Ectodermal cell (in vitro differentiated cells): ENCODE data around the gene AGFG1.
"Not testable (repeated sequence)": the region's sequence is repeated elsewhere in the genome, so short reads cannot be mapped to it uniquely, and the experiment has no call there.

Source experiments
- H3K27ac ChIP-seq: 2 replicates; pipeline ENCODE4 v1.7.0; 2013; ENCODE audit warnings: mild to moderate bottlenecking, low read depth, low read length; ENCODE audit not compliant: insufficient read depth, poor library complexity, severe bottlenecking
- H3K27me3 ChIP-seq: 2 replicates; pipeline ENCODE4 v1.7.0; 2013; ENCODE audit warnings: mild to moderate bottlenecking, low read length; ENCODE audit not compliant: insufficient read depth, control insufficient read depth, poor library complexity, severe bottlenecking
- H3K36me3 ChIP-seq: one replicate; pipeline ENCODE4 v1.7.0; 2013; ENCODE audit warnings: low read length; ENCODE audit not compliant: control insufficient read depth, insufficient read depth
- H3K4me1 ChIP-seq: one replicate; pipeline ENCODE4 v1.7.0; 2013; ENCODE audit warnings: low read length; ENCODE audit not compliant: control insufficient read depth, insufficient read depth
- H3K4me3 ChIP-seq: 2 replicates; pipeline ENCODE4 v1.7.0; 2013; ENCODE audit warnings: low read depth, low read length, control low read depth; ENCODE audit not compliant: insufficient read depth
- H3K9me3 ChIP-seq: 2 replicates; pipeline ENCODE4 v1.7.0; 2013; ENCODE audit warnings: mild to moderate bottlenecking, low read length, moderate library complexity; ENCODE audit not compliant: control insufficient read depth
- WGBS, 2 experiments: methylation state at CpG; one replicate each; pipeline ENCODE4 v1.1.7; 2013; ENCODE audit warnings: missing lambda C conversion rate in 2 of 2; 5-methylcytosine and 5-hydroxymethylcytosine counted together

AGFG1 gene

DNA sequence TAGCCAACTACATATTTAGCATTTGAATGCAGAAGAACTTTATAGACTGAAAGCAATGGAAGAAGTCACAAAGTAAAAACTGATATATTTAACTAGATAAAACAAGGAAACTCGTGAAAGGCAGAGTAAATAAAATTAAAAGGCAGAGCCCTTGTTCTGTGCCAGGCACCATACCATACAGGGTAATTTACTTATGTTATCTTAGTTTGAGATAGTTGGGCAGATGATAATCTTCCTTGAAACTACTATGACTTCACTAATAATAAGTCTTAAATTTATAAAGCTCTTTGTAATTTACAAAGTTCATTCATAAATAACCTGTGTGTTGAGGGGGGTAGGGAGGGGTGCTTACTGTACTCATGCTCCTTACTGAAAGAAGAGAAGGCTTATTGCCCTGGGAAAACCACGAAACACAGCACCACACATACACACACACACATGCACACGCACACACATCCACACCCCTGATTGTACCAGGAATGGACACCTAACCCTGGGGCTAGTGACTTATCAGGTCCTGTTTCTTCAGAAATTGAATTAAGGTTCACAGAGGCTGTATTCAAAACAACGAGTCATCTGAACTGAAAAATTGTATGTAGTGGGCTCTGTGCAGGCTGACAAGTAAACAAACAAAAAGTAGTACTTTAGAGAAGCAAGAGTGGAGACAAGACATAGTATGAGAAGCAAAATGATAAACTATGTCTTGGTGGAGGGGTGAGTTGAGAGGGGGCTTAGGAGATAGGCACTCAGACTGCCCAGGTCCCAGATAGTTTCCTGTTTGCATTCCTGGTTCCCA lies 38.1 kb downstream of the AGFG1 start:
- no peaks in the 10 kb centered on the region for H3K27me3 ChIP-seq
- no peaks in the 10 kb centered on the region for H3K36me3 ChIP-seq
- WGBS, 2 experiments, result 86% methylated on average over 4 of the region's 4 CpGs
- no peaks in the 10 kb centered on the region for H3K9me3 ChIP-seq
- no peak overlapping the region for H3K4me3 ChIP-seq
- no peak overlapping the region for H3K27ac ChIP-seq
- H3K4me1 ChIP-seq, result peaks cover 28% of the 10 kb centered on the region

- Histone ChIP-seq H3K9me3 (no peaks in the 10 kb centered on the region), H3K4me3 (no peak overlapping the region), H3K4me1 (peaks cover 28% of the 10 kb centered on the region), H3K27ac (no peak overlapping the region), H3K36me3 (no peaks in the 10 kb centered on the region), H3K27me3 (no peaks in the 10 kb centered on the region)
- 76 to 83% methylated on average over 1 to 2 of the region's 2 CpGs for WGBS, 2 experiments
Measured at GRCh38 chr2:227510620-227510958, 38.6 kb downstream of the AGFG1 start.

DNA sequence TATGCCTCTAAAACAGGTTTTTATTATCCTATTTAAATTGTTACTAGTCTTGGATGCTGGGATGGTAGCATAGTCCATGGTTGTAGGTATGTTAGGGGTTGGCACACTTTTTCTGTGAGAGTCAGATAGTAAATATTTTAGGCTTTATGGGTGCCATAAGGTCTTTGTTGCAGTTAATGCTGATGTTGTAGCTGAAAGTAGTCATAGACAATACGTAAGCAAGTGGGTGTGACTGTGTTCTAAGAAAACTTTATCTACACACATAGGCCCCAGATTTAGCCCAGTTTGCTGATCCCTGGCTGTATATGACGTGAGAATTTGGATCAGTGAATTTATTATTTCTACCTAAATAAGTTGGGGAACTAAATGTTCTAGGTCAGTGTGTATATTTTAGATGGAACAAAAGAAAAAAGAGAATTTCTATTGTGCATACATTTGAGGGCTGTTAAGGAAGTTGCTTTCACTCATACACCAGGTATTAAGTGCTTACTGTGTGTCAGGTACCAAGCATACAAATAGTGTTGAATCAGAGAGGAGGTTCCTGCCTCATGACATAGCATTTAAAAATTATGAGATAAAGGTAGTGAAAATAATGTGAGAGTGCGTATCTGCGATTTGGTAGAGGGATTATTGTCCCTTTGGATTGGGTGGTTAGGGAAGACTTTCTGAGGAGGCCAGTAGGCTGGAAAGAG lies 39.4 kb downstream of the AGFG1 start:
- Histone ChIP-seq H3K9me3 (no peaks in the 10 kb centered on the region), H3K4me1 (peaks cover 21% of the 10 kb centered on the region), H3K4me3 (no peak overlapping the region), H3K36me3 (no peaks in the 10 kb centered on the region), H3K27me3 (no peaks in the 10 kb centered on the region), H3K27ac (no peak overlapping the region)
- 95 to 96% methylated on average over 3 to 4 of the region's 4 CpGs for WGBS, 2 experiments

DNA sequence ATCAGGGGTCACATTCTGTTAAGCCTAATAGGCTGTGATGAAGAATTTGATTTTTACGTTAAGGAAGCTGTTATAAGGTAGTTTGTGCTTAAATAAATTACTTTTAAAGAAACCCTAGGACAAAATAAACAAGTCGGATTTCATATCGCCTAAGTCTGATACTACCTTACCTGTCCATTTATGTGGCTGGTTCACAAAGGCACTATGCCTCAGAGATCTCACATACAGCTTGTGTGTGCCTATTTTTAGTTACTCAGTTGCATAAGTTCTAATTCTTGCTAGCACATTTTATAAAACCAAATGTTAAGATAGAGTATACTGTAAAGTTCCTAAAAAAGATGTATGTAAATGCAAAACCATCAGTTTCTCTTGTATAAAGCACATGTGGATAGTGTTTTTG lies 40.0 kb downstream of the AGFG1 start:
- H3K36me3 ChIP-seq, result no peaks in the 10 kb centered on the region
- H3K4me3 ChIP-seq, result no peak overlapping the region
- no peak overlapping the region for H3K27ac ChIP-seq
- peaks cover 20% of the 10 kb centered on the region for H3K4me1 ChIP-seq
- WGBS, 2 experiments, result 90% methylated on average over 2 to 3 of the region's 3 CpGs
- no peaks in the 10 kb centered on the region for H3K27me3 ChIP-seq
- no peaks in the 10 kb centered on the region for H3K9me3 ChIP-seq

DNA sequence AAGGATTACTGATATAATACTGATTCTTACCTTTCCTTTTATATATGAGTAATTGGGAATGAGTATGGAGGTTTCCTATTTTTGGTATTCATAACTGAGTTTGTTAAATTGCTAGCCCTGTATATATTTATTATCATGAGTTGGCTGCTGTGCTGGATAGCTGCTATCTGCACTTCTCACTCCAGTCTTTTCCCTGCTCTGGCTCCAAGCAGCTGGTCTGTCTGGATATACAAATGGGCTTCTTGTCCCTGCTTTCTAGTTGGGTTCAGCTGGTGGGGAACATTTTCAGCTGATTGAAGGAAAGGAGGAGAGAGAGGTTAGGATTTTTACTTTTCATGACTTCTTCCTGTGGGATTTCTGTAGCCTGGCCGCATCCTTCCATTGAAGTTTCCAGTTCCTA lies 41.2 kb downstream of the AGFG1 start:
- WGBS, 2 experiments, result 85 to 90% methylated on average over 1 of the region's 1 CpG
- H3K27ac ChIP-seq, result no peak overlapping the region

GRCh38 chr2:227515742-227516141 lies 43.8 kb downstream of the AGFG1 start:
- no peaks in the 10 kb centered on the region for H3K36me3 ChIP-seq
- peaks cover 8% of the 10 kb centered on the region for H3K4me1 ChIP-seq
- no peak overlapping the region for H3K4me3 ChIP-seq
- H3K27me3 ChIP-seq, result no peaks in the 10 kb centered on the region
- no peak overlapping the region for H3K27ac ChIP-seq
- WGBS, 2 experiments, result 90 to 94% methylated on average over 1 of the region's 1 CpG
- no peaks in the 10 kb centered on the region for H3K9me3 ChIP-seq

More for the DNA sequence above, 41.2 kb downstream of the AGFG1 start:
- no peak overlapping the region for H3K4me3 ChIP-seq
- peaks cover 17% of the 10 kb centered on the region for H3K4me1 ChIP-seq
- H3K27me3 ChIP-seq, result no peaks in the 10 kb centered on the region
- no peaks in the 10 kb centered on the region for H3K36me3 ChIP-seq
- H3K9me3 ChIP-seq, result no peaks in the 10 kb centered on the region

- Histone ChIP-seq H3K4me3 (no peak overlapping the region), H3K27me3 (no peaks in the 10 kb centered on the region), H3K27ac (no peak overlapping the region), H3K4me1 (no peaks in the 10 kb centered on the region), H3K9me3 (no peaks in the 10 kb centered on the region), H3K36me3 (no peaks in the 10 kb centered on the region)
- 93 to 97% methylated on average over 4 to 5 of the region's 5 CpGs for WGBS, 2 experiments
Measured at GRCh38 chr2:227517724-227518123, 45.8 kb downstream of the AGFG1 start.

DNA sequence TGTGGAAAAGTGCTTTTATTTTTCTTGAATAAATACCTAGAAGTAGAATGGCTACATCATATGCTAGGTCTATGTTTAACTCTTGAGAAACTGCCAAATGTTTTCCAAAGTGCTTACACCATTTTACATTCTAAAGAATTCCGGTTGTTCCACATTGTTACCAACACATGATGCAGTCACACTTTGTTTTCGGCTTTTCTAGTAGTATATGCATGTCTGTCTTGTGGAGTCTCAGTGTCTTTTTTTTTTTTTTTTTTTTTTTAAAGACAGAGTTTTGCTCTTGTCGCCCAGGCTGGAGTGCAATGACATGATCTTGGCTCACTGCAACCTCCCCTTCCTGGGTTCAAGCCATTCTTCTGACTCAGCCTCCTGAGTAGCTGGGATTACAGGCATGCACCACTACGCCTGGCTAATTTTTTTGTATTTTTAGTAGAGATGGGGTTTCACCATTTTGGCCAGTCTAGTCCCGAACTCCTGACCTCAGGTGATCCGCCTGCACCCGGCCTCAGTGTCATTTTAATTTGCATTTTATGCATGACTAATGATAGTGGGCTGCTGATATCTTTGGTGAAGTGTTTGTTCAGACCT lies 46.4 kb downstream of the AGFG1 start:
- not testable (repeated sequence) for H3K4me3 ChIP-seq, H3K9me3 ChIP-seq, H3K36me3 ChIP-seq, H3K27ac ChIP-seq, H3K27me3 ChIP-seq, H3K4me1 ChIP-seq
- WGBS, 2 experiments, result 80 to 91% methylated on average over 6 to 7 of the region's 7 CpGs

- not testable (repeated sequence) for H3K4me3 ChIP-seq, H3K27me3 ChIP-seq, H3K27ac ChIP-seq, H3K9me3 ChIP-seq, H3K4me1 ChIP-seq
- H3K36me3 ChIP-seq, result peaks cover 10% of the 10 kb centered on the region
- 94 to 96% methylated on average over 3 of the region's 3 CpGs for WGBS, 2 experiments
Measured at GRCh38 chr2:227521178-227521577, 49.2 kb downstream of the AGFG1 start.

DNA sequence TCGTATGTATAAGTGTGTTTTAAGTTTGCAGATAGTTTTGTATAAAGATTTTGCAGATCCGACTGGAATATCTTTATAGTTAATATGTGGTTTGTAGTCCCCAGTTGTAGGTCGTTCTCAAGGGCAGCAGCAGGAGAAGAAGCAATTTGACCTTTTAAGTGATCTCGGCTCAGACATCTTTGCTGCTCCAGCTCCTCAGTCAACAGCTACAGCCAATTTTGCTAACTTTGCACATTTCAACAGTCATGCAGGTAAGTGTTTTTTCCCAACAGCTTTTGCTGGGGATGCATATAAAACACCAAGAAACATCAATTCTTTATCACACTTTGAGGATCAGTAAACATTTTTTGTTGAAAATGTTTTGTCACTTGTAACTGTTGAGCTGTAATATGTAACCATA lies 52.7 kb downstream of the AGFG1 start:
- H3K4me3 ChIP-seq, result no peak overlapping the region
- H3K27me3 ChIP-seq, result no peaks in the 10 kb centered on the region
- WGBS, 2 experiments, result 93 to 96% methylated on average over 4 of the region's 4 CpGs
- no peaks in the 10 kb centered on the region for H3K9me3 ChIP-seq
- H3K36me3 ChIP-seq, result peaks cover 10% of the 10 kb centered on the region
- H3K27ac ChIP-seq, result no peak overlapping the region
- H3K4me1 ChIP-seq, result no peaks in the 10 kb centered on the region
